NK-92 treated with Interleukin-12 subunit alpha and Interleukin-12 subunit beta, amount 100 ng/mL, for 24 hours (cell line): ENCODE results near the gene RIN3.

Source experiments
- DNase-seq: peaks from one replicate; lab custom pipeline; 2025; lab: John Stamatoyannopoulos, UW

RIN3 gene, protein sequence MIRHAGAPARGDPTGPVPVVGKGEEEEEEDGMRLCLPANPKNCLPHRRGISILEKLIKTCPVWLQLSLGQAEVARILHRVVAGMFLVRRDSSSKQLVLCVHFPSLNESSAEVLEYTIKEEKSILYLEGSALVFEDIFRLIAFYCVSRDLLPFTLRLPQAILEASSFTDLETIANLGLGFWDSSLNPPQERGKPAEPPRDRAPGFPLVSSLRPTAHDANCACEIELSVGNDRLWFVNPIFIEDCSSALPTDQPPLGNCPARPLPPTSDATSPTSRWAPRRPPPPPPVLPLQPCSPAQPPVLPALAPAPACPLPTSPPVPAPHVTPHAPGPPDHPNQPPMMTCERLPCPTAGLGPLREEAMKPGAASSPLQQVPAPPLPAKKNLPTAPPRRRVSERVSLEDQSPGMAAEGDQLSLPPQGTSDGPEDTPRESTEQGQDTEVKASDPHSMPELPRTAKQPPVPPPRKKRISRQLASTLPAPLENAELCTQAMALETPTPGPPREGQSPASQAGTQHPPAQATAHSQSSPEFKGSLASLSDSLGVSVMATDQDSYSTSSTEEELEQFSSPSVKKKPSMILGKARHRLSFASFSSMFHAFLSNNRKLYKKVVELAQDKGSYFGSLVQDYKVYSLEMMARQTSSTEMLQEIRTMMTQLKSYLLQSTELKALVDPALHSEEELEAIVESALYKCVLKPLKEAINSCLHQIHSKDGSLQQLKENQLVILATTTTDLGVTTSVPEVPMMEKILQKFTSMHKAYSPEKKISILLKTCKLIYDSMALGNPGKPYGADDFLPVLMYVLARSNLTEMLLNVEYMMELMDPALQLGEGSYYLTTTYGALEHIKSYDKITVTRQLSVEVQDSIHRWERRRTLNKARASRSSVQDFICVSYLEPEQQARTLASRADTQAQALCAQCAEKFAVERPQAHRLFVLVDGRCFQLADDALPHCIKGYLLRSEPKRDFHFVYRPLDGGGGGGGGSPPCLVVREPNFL

DNA sequence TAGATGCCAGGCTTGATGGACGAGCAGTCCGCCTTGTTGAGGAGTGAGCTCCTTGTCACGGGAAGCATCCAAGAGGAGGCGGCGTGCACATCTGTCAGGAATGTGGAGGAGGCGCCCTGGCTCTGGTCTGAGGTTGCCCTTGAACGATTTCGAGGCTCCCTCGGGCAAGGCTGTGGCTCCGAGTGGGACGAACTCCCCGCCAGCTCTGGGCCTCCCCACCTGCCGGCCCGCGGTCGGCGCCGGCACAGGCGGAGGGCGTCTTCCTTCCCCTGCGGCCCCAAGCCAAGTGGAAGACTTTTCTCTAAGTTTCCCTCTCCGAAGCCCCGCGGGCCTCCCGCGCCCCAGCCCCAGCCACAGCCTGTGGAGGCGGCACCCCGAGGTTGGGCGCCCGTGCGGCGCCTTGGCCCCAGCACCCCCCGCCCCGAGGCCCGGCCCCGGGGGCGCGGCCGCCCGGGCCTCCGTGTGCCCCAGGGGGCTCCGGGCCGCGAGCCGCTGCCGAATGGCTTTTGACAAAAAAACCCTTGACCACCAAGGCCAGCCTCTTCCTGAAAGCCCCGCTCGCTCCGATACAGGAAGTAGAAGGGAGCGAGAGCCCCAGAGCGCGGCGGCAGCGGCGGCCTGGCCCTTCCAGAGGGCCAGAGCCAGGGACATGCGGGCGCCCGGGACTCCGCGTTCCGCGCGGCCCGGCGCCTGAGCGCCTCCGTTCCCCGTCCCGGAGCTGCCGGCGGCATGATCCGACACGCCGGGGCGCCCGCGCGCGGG, at the start of gene RIN3:
Gene RIN3, plus strand, starts transcription at position 578 of the 762 bp plus-strand sequence. Its CDS starts 152 bp downstream, at position 730.
- DNase-seq: peak; percentile 54

DNA sequence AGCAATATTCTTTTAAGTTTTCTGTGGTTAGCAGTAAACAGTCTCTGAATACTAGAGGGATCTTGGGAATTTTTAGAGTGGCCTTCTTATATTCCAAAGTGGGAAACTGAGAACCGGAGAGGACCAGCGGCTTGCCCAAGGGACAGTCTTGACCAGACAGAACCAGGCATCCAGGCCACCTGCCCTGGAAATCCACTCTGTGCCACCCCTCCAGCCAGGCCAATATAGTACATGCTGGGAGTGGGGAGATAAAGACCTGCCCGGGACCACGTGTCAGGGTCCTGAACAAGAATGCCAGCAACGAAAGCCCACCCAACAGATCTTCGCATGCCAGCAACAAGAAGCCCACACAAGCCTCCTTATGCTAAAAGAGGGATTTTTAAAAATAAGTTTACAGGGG, 49.4 kb upstream of the RIN3 start:
- DNase-seq: no peak

DNA sequence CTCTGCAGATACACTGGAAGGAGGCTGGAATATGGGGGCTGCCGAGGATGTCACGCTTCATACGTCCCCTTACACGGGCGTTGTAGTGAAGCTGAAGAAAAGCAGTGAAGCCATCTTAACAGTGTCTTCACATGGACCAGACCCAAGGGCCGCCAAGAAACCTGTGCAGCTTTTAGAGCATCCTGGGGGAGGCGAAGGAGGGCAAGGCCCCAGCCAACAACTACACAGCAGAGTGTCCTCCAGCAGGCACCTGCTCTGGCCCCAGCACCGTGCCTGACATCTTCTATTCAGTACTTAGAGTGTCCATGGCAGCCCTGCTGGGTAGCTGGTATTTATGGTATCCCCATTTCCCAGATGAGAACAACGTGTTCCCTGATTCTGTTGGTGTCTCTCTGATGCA, 48.9 kb upstream of the RIN3 start:
- no peak for DNase-seq

DNA sequence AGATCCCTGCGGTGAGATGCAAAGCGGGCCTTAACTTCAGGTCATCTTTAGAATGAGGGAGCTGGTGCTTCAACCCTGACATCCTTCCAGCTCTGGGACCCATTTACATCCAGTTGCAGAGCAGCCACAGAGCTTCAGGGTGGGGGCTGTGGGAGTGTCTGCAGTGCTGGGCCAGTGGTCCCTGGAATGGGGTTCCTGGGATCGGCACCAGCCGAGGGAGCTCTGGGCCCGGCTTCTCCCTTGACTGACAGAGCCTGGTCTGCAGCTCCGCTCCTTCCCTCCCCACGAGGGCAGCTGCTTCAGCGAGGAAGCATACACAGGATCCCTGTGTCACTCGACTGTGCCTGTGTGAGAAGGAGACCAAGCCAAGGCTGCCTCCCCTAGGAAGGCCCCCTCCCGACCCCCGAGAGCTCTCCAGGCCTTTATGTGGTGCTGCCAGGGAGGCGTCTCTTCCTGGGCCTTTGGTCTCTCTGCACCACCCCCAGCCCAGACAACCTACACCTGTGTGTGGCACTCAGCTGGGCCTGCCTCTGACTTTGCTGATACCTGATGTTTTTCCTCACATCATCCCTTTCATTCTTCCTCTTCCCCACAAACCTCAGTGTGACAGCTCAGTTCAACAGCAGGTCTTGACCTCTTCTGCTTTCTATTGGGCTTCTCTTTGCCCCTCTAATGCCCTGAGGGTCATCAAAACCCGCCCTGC, 48.1 kb upstream of the RIN3 start:
- no peak for DNase-seq

GRCh38 chr14:92466059-92466458, 47.5 kb upstream of the RIN3 start:
- no peak for DNase-seq

DNA sequence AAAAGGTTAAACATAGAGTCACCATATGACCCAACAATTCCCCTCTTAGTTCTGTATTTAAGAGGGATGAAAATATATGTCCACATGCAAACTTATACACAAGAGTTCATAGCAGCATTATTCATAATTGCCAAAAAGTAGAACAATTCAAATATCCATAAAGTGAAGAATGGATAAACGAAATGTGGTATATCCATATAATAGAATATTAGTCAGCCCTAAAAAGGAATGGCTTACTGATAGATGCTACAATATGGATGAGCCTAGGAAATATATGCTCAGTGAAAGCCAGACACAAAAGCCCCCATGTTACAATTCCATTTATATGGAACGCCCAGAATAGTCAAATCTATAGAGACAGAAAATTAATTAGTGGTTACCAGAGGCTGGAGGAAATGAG, 44.1 kb upstream of the RIN3 start:
- DNase-seq: no peak

GRCh38 chr14:92470215-92470614, 43.4 kb upstream of the RIN3 start:
- DNase-seq: no peak

DNA sequence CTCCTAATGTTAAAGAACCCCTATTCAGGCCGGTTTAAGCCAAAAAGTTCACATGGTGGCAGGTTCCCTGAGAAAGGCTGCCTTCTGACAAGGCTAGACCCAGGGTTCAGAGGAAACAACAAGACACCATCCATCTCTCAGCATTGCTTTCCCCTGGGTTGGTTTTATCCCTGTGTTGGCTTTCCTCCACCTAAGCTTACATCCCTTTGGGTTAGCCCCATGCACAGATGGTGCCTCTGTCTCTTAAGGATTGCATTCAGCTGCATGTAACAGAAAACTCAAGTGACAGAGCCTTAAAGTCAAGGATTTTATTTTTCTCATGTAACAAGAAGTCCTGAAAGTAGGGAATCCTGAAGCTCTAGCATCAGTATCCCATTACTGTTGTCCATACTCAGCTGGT, 42.8 kb upstream of the RIN3 start:
- no peak for DNase-seq

GRCh38 chr14:92471919-92472318, 41.7 kb upstream of the RIN3 start:
- DNase-seq: no peak

- no peak for DNase-seq
Measured at GRCh38 chr14:92472860-92473259, 40.7 kb upstream of the RIN3 start.

DNA sequence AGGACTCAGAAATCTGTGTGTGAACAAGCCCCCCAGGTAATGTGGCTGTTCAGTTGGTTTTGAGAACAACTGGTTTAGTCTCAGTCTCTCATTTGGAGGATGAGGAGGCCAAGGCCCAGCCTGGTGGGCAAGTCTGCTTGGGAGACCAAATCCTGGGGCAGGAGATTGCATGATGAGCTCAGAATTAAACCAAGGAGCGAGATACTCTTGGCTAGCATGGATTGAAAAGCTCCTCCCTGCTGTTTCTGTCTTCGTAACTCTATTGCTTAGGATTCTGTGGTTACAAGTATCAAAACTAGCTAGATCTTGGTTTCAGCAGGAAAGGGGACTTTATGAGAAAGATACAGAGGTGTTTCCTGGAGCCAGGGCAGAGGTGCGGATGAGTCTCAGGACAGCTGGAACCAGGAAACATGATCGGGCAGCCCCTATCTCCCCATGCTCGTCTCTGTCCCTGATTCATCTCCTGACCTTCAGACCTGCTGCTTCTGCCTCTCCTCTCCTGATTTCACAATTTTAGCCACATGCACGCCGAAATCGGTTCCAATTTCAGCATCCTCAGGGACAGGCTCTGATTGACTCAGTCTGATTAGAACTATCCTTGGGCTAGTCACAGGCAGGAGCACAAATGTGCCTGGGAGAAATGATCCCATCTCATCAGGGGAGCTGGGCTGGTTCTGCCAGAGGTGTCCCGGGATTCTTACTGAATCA, 40.2 kb upstream of the RIN3 start:
- DNase-seq: no peak

GRCh38 chr14:92473969-92474535, 39.5 kb upstream of the RIN3 start:
- no peak for DNase-seq

GRCh38 chr14:92475037-92475436, 38.5 kb upstream of the RIN3 start:
- no peak for DNase-seq

- DNase-seq: no peak
Measured at GRCh38 chr14:92475451-92476187, 38.0 kb upstream of the RIN3 start.

- no peak for DNase-seq
Measured at GRCh38 chr14:92480856-92481255, 32.7 kb upstream of the RIN3 start.

GRCh38 chr14:92481386-92481785, 32.2 kb upstream of the RIN3 start:
- DNase-seq: no peak

- no peak for DNase-seq
Measured at GRCh38 chr14:92481811-92482555, 31.6 kb upstream of the RIN3 start.

- no peak for DNase-seq
Measured at GRCh38 chr14:92482621-92483319, 30.8 kb upstream of the RIN3 start.
